Lower lobe of right lung (tissue), 2 donors: ENCODE results near the gene KRT73. TPM values are rescaled to one million over a fixed set of nuclear protein-coding genes. Genes with fewer than 3 reads are reported as not detected.

ENCODE experiments used
- ATAC-seq, 2 donors: fragments of 200-7000 bp; cut with Tn5 transposase; one replicate each; pipeline ENCODE4 v1.9.1; 2020 to 2022; ENCODE audit warnings: mild to moderate bottlenecking in 2 of 2, moderate library complexity in 2 of 2
- DNase-seq: peaks from one replicate; pipeline ENCODE4 v3.0.0-alpha.2; 2020
- H3K27ac ChIP-seq: fragments of 200-600 bp; one replicate; pipeline ENCODE4 v1.8.0; 2022
- H3K27me3 ChIP-seq: fragments of 200-600 bp; one replicate; pipeline ENCODE4 v1.8.0; 2022; ENCODE audit warnings: low read depth
- H3K36me3 ChIP-seq: fragments of 200-600 bp; one replicate; pipeline ENCODE4 v1.8.0; 2022; ENCODE audit warnings: mild to moderate bottlenecking
- H3K4me1 ChIP-seq: fragments of 200-600 bp; one replicate; pipeline ENCODE4 v1.8.0; 2022
- H3K4me3 ChIP-seq: fragments of 200-600 bp; one replicate; pipeline ENCODE4 v1.8.0; 2022; ENCODE audit warnings: mild to moderate bottlenecking
- H3K9me3 ChIP-seq: fragments of 200-600 bp; one replicate; pipeline ENCODE4 v1.8.0; 2022
- CTCF ChIP-seq: fragments of 200-600 bp; IDR thresholded peaks from one replicate; pipeline ENCODE4 v1.8.0; 2022; ENCODE audit warnings: antibody characterized with exemption, mild to moderate bottlenecking
- intact Hi-C: fragments of 100-400 bp; cut with DNase I; formaldehyde crosslinking; loops from one replicate; pipeline ENCODE4 v1.11.0; 2022
- total RNA-seq: library from RNA; stranded (reverse); fragmentation: NEBNext Ultra II Directional; extraction: Animal tissue kit (Norgen Biotek cat#: 25700); gene quantifications from one replicate; pipeline ENCODE4 v1.2.1, GENCODE V29; 2021
- donor health status: DM: no; HTN: yes; CAD: no; lungs with severe emphysema.

Gene KRT73
- total RNA-seq, 1 donor from 2014 or later = not detected

GRCh38 chr12:52651726-52652261 lies 33.4 kb upstream of the KRT73 start, which contains the start of gene KRT2:
KRT2 (minus strand) TSS chr12:52652211; CDS start chr12:52652142, 69 bp downstream.
- Histone ChIP-seq H3K27me3 (peaks cover 4% of the 10 kb centered on the region), H3K9me3 (no peaks in the 10 kb centered on the region), H3K4me3 (no peak within 1 kb of the TSS), H3K27ac (no peak within 1 kb of the TSS), H3K36me3 (no peaks in the 10 kb centered on the region), H3K4me1 (no peaks in the 10 kb centered on the region)
- DNase-seq (no peak), ATAC-seq (no peak)
- intact Hi-C loops = no loop called here
- TF ChIP-seq CTCF = no peak

GRCh38 chr12:52650520-52651081 lies 32.2 kb upstream of the KRT73 start:
- no peak overlapping the region for H3K27ac ChIP-seq
- H3K4me1 ChIP-seq = no peaks in the 10 kb centered on the region
- no peak overlapping the region for H3K4me3 ChIP-seq
- no peaks in the 10 kb centered on the region for H3K9me3 ChIP-seq
- no peaks in the 10 kb centered on the region for H3K36me3 ChIP-seq
- ATAC-seq = no peak
- intact Hi-C loops = no loop called here
- no peak for DNase-seq
- H3K27me3 ChIP-seq = peaks cover 4% of the 10 kb centered on the region
- no peak for TF ChIP-seq CTCF

GRCh38 chr12:52649066-52649465 lies 30.7 kb upstream of the KRT73 start:
- Histone ChIP-seq H3K27ac (no peak overlapping the region), H3K4me1 (no peaks in the 10 kb centered on the region), H3K4me3 (no peak overlapping the region), H3K36me3 (no peaks in the 10 kb centered on the region), H3K9me3 (no peaks in the 10 kb centered on the region), H3K27me3 (peaks cover 8% of the 10 kb centered on the region)
- ATAC-seq = no peak
- DNase-seq = no peak
- no peak for TF ChIP-seq CTCF
- intact Hi-C loops = no loop called here

- DNase-seq (no peak), ATAC-seq (no peak)
- H3K27ac ChIP-seq = no peak overlapping the region
- H3K27me3 ChIP-seq = peaks cover 8% of the 10 kb centered on the region
- TF ChIP-seq CTCF = no peak
- no peaks in the 10 kb centered on the region for H3K9me3 ChIP-seq
- no peaks in the 10 kb centered on the region for H3K4me1 ChIP-seq
- H3K36me3 ChIP-seq = no peaks in the 10 kb centered on the region
- intact Hi-C loops = no loop called here
- H3K4me3 ChIP-seq = no peak overlapping the region
Measured at GRCh38 chr12:52648012-52648550, 29.7 kb upstream of the KRT73 start.

GRCh38 chr12:52647601-52648000 lies 29.2 kb upstream of the KRT73 start:
- Histone ChIP-seq H3K36me3 (no peaks in the 10 kb centered on the region), H3K4me1 (no peaks in the 10 kb centered on the region), H3K4me3 (no peak overlapping the region), H3K27ac (no peak overlapping the region), H3K9me3 (no peaks in the 10 kb centered on the region), H3K27me3 (peaks cover 8% of the 10 kb centered on the region)
- TF ChIP-seq CTCF = no peak
- intact Hi-C loops = no loop called here
- no peak for DNase-seq
- ATAC-seq = no peak
